ENCODE measurements around the gene SNRPA1.
"Not testable (repeated sequence)": the region's sequence is repeated elsewhere in the genome, so short reads cannot be mapped to it uniquely, and the experiment has no call there.

Gene SNRPA1

GRCh38 chr15:101296418-101297405 lies 1.7 kb upstream of the SNRPA1 start:
- no peak for DNase-seq (ENCODE audit: low read depth, low spot score)

- no peak for DNase-seq (ENCODE audit: low read depth, low spot score)
Measured at GRCh38 chr15:101295607-101296161, 636 bp upstream of the SNRPA1 start.

GRCh38 chr15:101293122-101293521 lies 1.9 kb downstream of the SNRPA1 start:
- DNase-seq (ENCODE audit: low read depth, low spot score): no peak

GRCh38 chr15:101288905-101289513 lies 6.0 kb downstream of the SNRPA1 start:
- DNase-seq (ENCODE audit: low read depth, low spot score): no peak

- not testable (repeated sequence) for DNase-seq (ENCODE audit: low read depth, low spot score)
Measured at GRCh38 chr15:101287342-101287741, 7.7 kb downstream of the SNRPA1 start.

GRCh38 chr15:101286471-101287114 lies 8.5 kb downstream of the SNRPA1 start:
- DNase-seq (ENCODE audit: low read depth, low spot score): no peak

- no peak for DNase-seq (ENCODE audit: low read depth, low spot score)
Measured at GRCh38 chr15:101283931-101284330, 11.1 kb downstream of the SNRPA1 start.

GRCh38 chr15:101280007-101280406 lies 15.0 kb downstream of the SNRPA1 start:
- DNase-seq (ENCODE audit: low read depth, low spot score): no peak

GRCh38 chr15:101277943-101278564 lies 17.0 kb downstream of the SNRPA1 start:
- no peak for DNase-seq (ENCODE audit: low read depth, low spot score)

- DNase-seq (ENCODE audit: low read depth, low spot score): peak; percentile 69
Measured at GRCh38 chr15:101277038-101277822, 17.8 kb downstream of the SNRPA1 start, which contains the start of gene SELENOS. Gene SELENOS, minus strand, starts transcription at chr15:101277485. Its CDS starts 68 bp downstream, at chr15:101277417.

GRCh38 chr15:101276501-101277037 lies 18.5 kb downstream of the SNRPA1 start:
- DNase-seq (ENCODE audit: low read depth, low spot score): no peak

GRCh38 chr15:101275018-101275417 lies 20.0 kb downstream of the SNRPA1 start:
- no peak for DNase-seq (ENCODE audit: low read depth, low spot score)

GRCh38 chr15:101273534-101273933 lies 21.5 kb downstream of the SNRPA1 start:
- no peak for DNase-seq (ENCODE audit: low read depth, low spot score)

- DNase-seq (ENCODE audit: low read depth, low spot score): no peak
Measured at GRCh38 chr15:101272584-101272983, 22.5 kb downstream of the SNRPA1 start.

GRCh38 chr15:101269479-101270223 lies 25.4 kb downstream of the SNRPA1 start:
- DNase-seq (ENCODE audit: low read depth, low spot score): no peak

- DNase-seq (ENCODE audit: low read depth, low spot score): no peak
Measured at GRCh38 chr15:101267320-101268104, 27.5 kb downstream of the SNRPA1 start.

GRCh38 chr15:101266787-101267186 lies 28.3 kb downstream of the SNRPA1 start:
- no peak for DNase-seq (ENCODE audit: low read depth, low spot score)

- no peak for DNase-seq (ENCODE audit: low read depth, low spot score)
Measured at GRCh38 chr15:101266034-101266433, 29.0 kb downstream of the SNRPA1 start.

Measured in activated CD4-positive, CD25-positive, alpha-beta regulatory T cell treated with anti-CD3 and anti-CD28 coated beads, Interleukin-2, amount 50 U/mL, for 16 hours (primary cell).